H9 (cell line): Measurements from ENCODE around the gene ERAP2. TPM values are rescaled to one million over a fixed set of nuclear protein-coding genes. Genes with fewer than 3 reads are reported as not detected.

Source experiments
- DNase-seq: peaks from one replicate; pipeline ENCODE4 v3.0.0-alpha.2; 2017
- H2AFZ ChIP-seq: one replicate; pipeline ENCODE4 v1.6.1; 2013; ENCODE audit warnings: mild to moderate bottlenecking, low read length, control low read depth, moderate library complexity
- H2AK5ac ChIP-seq: 2 replicates; pipeline ENCODE4 v1.6.1; 2013; ENCODE audit warnings: low read length, control low read depth, mixed read lengths; ENCODE audit not compliant: insufficient read length
- H2BK120ac ChIP-seq: one replicate; pipeline ENCODE4 v1.6.1; 2013; ENCODE audit warnings: low read depth, mild to moderate bottlenecking, low read length, control low read depth, inconsistent platforms; ENCODE audit not compliant: poor library complexity, severe bottlenecking
- H2BK12ac ChIP-seq: 2 replicates; pipeline ENCODE4 v1.6.1; 2013; ENCODE audit warnings: low read length, control low read depth, mixed read lengths, low read depth; ENCODE audit not compliant: insufficient read length
- H2BK15ac ChIP-seq: 2 replicates; pipeline ENCODE4 v1.6.1; 2013; ENCODE audit warnings: low read depth, low read length, control low read depth
- H2BK20ac ChIP-seq: one replicate; pipeline ENCODE4 v1.6.1; 2013; ENCODE audit warnings: low read depth, mild to moderate bottlenecking, low read length, control low read depth, inconsistent platforms; ENCODE audit not compliant: poor library complexity, severe bottlenecking
- H2BK5ac ChIP-seq: 2 replicates; pipeline ENCODE4 v1.6.1; 2013; ENCODE audit warnings: low read length, control low read depth, mixed read lengths; ENCODE audit not compliant: insufficient read length
- H3K14ac ChIP-seq: 2 replicates; pipeline ENCODE4 v1.6.1; 2013; ENCODE audit warnings: low read length, control low read depth; ENCODE audit not compliant: insufficient read depth
- H3K18ac ChIP-seq: 2 replicates; pipeline ENCODE4 v1.6.1; 2013; ENCODE audit warnings: low read depth, mild to moderate bottlenecking, mixed read lengths, low read length, control low read depth; ENCODE audit not compliant: insufficient read length
- H3K23ac ChIP-seq: 2 replicates; pipeline ENCODE4 v1.6.1; 2013; ENCODE audit warnings: low read length, control low read depth, mixed read lengths, low read depth; ENCODE audit not compliant: insufficient read length
- H3K23me2 ChIP-seq: 2 replicates; pipeline ENCODE4 v1.6.1; 2013; ENCODE audit warnings: low read depth, mild to moderate bottlenecking, mixed read lengths, low read length, control low read depth; ENCODE audit not compliant: insufficient read length, poor library complexity, severe bottlenecking
- H3K27ac ChIP-seq: 2 replicates; pipeline ENCODE4 v1.5.1; 2013; ENCODE audit warnings: low read length, control low read depth, mixed read lengths, low read depth; ENCODE audit not compliant: insufficient read length
- H3K27me3 ChIP-seq: 2 replicates; pipeline ENCODE4 v1.6.1; 2013; ENCODE audit warnings: low read length, control low read depth, inconsistent platforms; ENCODE audit not compliant: insufficient read depth
- H3K4ac ChIP-seq: 2 replicates; pipeline ENCODE4 v1.6.1; 2013; ENCODE audit warnings: low read depth, mild to moderate bottlenecking, control low read depth, inconsistent platforms, low read length, moderate library complexity
- H3K4me1 ChIP-seq: 2 replicates; pipeline ENCODE4 v1.6.1; 2013; ENCODE audit warnings: low read length, control low read depth, inconsistent platforms; ENCODE audit not compliant: insufficient read depth
- H3K4me2 ChIP-seq: 2 replicates; pipeline ENCODE4 v1.6.1; 2013; ENCODE audit warnings: low read length, control low read depth, mixed read lengths; ENCODE audit not compliant: insufficient read length, insufficient read depth
- H3K56ac ChIP-seq: 2 replicates; pipeline ENCODE4 v1.6.1; 2013; ENCODE audit warnings: low read depth, mild to moderate bottlenecking, mixed read lengths, low read length, control low read depth; ENCODE audit not compliant: insufficient read length
- H3K79me1 ChIP-seq: 2 replicates; pipeline ENCODE4 v1.6.1; 2013; ENCODE audit warnings: low read depth, mild to moderate bottlenecking, moderate library complexity, low read length, control low read depth, inconsistent platforms; ENCODE audit not compliant: insufficient read depth, poor library complexity, severe bottlenecking
- H3K79me2 ChIP-seq: 2 replicates; pipeline ENCODE4 v1.6.1; 2013; ENCODE audit warnings: low read length, control low read depth, inconsistent platforms; ENCODE audit not compliant: insufficient read depth
- H3K9ac ChIP-seq: 2 replicates; pipeline ENCODE4 v1.6.1; 2013; ENCODE audit warnings: low read length, control low read depth, mixed read lengths; ENCODE audit not compliant: insufficient read length; ENCODE audit errors: extremely low read depth
- H3K9me3 ChIP-seq: one replicate; pipeline ENCODE4 v1.6.1; 2013; ENCODE audit warnings: low read depth, low read length, inconsistent platforms; ENCODE audit not compliant: control insufficient read depth
- H3T11ph ChIP-seq: one replicate; pipeline ENCODE4 v1.6.1; 2013; ENCODE audit warnings: mild to moderate bottlenecking, low read length, control low read depth, inconsistent platforms
- H4K20me1 ChIP-seq: one replicate; pipeline ENCODE4 v1.6.1; 2013; ENCODE audit not compliant: control insufficient read depth, insufficient read length, insufficient read depth
- H4K5ac ChIP-seq: 2 replicates; pipeline ENCODE4 v1.6.1; 2013; ENCODE audit warnings: low read depth, mild to moderate bottlenecking, mixed read lengths, low read length, control low read depth; ENCODE audit not compliant: insufficient read length
- H4K8ac ChIP-seq: replicated peaks from 2 replicates; pipeline ENCODE4 v1.6.1; 2013; ENCODE audit warnings: low read length, control low read depth, mixed read lengths, low read depth; ENCODE audit not compliant: insufficient read length
- H4K91ac ChIP-seq: 2 replicates; pipeline ENCODE4 v1.6.1; 2013; ENCODE audit warnings: low read depth, mild to moderate bottlenecking, moderate library complexity, mixed read lengths, low read length, control low read depth; ENCODE audit not compliant: insufficient read length
- H3K27ac Mint-ChIP-seq, 3 experiments: 2 replicates in 2 of 3; 3 replicates in 1 of 3; pipeline ENCODE4 v1.8.0; 2020 to 2021; ENCODE audit warnings: mixed read lengths in 3 of 3, mild to moderate bottlenecking in 1 of 3, moderate library complexity in 1 of 3
- H3K27me3 Mint-ChIP-seq: 2 replicates; pipeline ENCODE4 v1.8.0; 2021; ENCODE audit warnings: low read depth, mild to moderate bottlenecking, moderate library complexity, mixed read lengths
- H3K36me3 Mint-ChIP-seq, 3 experiments: 2 replicates in 2 of 3; 3 replicates in 1 of 3; pipeline ENCODE4 v1.8.0; 2020 to 2021; ENCODE audit warnings: low read depth in 3 of 3, mixed read lengths in 3 of 3; ENCODE audit not compliant: insufficient read depth in 1 of 3
- H3K4me1 Mint-ChIP-seq, 2 experiments: 2 replicates each; pipeline ENCODE4 v1.8.0; 2020; ENCODE audit warnings: mixed read lengths in 2 of 2
- H3K4me3 Mint-ChIP-seq, 2 experiments: 2 replicates in 1 of 2; 3 replicates in 1 of 2; pipeline ENCODE4 v1.8.0; 2020 to 2021; ENCODE audit warnings: mild to moderate bottlenecking in 2 of 2, mixed read lengths in 2 of 2, moderate library complexity in 1 of 2
- H3K9me3 Mint-ChIP-seq, 2 experiments: 2 replicates in 1 of 2; 3 replicates in 1 of 2; pipeline ENCODE4 v1.8.0; 2020; ENCODE audit warnings: mild to moderate bottlenecking in 2 of 2, mixed read lengths in 2 of 2, moderate library complexity in 1 of 2
- CTCF ChIP-seq: fragments of 200-600 bp; sonication (generic); conservative IDR thresholded peaks from 3 replicates; pipeline ENCODE4 v1.8.0; 2021; ENCODE audit warnings: antibody characterized with exemption, mild to moderate bottlenecking
- WGBS: extraction: QIAGEN DNeasy Blood & Tissue Kit; methylation state at CpG from one replicate; pipeline ENCODE4 v1.1.7; 2013; ENCODE audit warnings: missing lambda C conversion rate, low lambda C conversion rate, mixed read lengths; ENCODE audit not compliant: insufficient read length; ENCODE audit errors: extremely low coverage; 5-methylcytosine and 5-hydroxymethylcytosine counted together
- total RNA-seq: library from RNA; stranded (reverse); gene quantifications from 2 replicates; pipeline ENCODE4 v1.2.1, GENCODE V29; 2021

Gene ERAP2
- total RNA-seq, 1 experiment from 2014 or later: 0.09 TPM

GRCh38 chr5:96952118-96952750, 75.9 kb downstream of the ERAP2 start:
- Mint-ChIP-seq H3K27ac (peak overlapping the region in 1 of 3 experiments; percentile 34; a peak in 1 of 7 replicates), H3K4me1 (peaks cover 7 to 28% of the 10 kb centered on the region in 2 experiments), H3K36me3 (peaks cover 8 to 15% (median 8%) of the 10 kb centered on the region in 3 experiments), H3K27me3 (peaks cover 1% of the 10 kb centered on the region), H3K9me3 (peaks cover 12 to 13% of the 10 kb centered on the region in 2 experiments), H3K4me3 (no peak overlapping the region)
- Histone ChIP-seq H2AFZ (no peak overlapping the region), H3T11ph (no peak overlapping the region), H3K27me3 (no peaks in the 10 kb centered on the region), H3K4me1 (no peaks in the 10 kb centered on the region; the same call in 1 of the 2 replicates), H3K23me2 (no peaks in the 10 kb centered on the region), H2BK20ac (no peak overlapping the region), H4K20me1 (no peaks in the 10 kb centered on the region), H3K27ac (no peak overlapping the region), H3K18ac (no peak overlapping the region), H3K56ac (no peak overlapping the region), H3K9ac (no peak overlapping the region), H3K9me3 (no peaks in the 10 kb centered on the region), H2BK12ac (no peak overlapping the region), H3K23ac (no peak overlapping the region), H2BK15ac (no peak overlapping the region), H4K5ac (no peak overlapping the region), H4K91ac (no peak overlapping the region), H4K8ac (no peak overlapping the region), H3K4ac (no peak overlapping the region), H2AK5ac (no peak overlapping the region), H3K14ac (no peak overlapping the region), H2BK5ac (no peak overlapping the region), H2BK120ac (no peak overlapping the region), H3K79me2 (no peaks in the 10 kb centered on the region), H3K4me2 (no peak overlapping the region), H3K79me1 (no peaks in the 10 kb centered on the region)
- WGBS: no CpG with 5 or more reads among the region's 3 CpGs
- DNase-seq: no peak
- TF ChIP-seq CTCF: no peak
